ENCODE data around the gene PRR5L.

DNA sequence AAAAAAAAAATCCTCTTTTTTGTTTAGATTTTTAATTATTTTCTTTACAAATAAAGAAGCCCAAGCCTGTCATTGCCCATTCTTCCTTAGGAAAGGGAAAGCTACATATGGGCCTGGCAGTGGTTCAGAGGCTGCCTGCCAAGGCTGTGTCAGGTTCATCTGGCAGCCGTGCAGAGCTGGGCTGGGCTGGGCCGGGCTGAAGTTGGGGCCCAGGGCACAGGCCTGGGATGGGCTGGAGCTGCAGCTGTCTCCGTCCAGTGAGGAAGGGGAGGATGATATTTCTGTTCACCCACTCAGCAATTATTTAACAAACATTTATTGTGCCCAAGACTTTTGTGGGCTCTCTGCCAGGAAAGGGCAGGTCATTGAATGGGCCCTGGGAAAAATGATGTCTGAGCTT is 4.6 kb downstream of the PRR5L start:
- TF ChIP-seq, protein P1, sequence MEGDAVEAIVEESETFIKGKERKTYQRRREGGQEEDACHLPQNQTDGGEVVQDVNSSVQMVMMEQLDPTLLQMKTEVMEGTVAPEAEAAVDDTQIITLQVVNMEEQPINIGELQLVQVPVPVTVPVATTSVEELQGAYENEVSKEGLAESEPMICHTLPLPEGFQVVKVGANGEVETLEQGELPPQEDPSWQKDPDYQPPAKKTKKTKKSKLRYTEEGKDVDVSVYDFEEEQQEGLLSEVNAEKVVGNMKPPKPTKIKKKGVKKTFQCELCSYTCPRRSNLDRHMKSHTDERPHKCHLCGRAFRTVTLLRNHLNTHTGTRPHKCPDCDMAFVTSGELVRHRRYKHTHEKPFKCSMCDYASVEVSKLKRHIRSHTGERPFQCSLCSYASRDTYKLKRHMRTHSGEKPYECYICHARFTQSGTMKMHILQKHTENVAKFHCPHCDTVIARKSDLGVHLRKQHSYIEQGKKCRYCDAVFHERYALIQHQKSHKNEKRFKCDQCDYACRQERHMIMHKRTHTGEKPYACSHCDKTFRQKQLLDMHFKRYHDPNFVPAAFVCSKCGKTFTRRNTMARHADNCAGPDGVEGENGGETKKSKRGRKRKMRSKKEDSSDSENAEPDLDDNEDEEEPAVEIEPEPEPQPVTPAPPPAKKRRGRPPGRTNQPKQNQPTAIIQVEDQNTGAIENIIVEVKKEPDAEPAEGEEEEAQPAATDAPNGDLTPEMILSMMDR (IDR thresholded peaks at IDR 0.05 in 2 of 3, conservative IDR thresholded peaks at IDR 0.05 in 1 of 3; ENCODE audit: insufficient read depth in 2 of 3, low read depth in 1 of 3, low read length in 3 of 3), result no peak
- TF ChIP-seq, protein P2, sequence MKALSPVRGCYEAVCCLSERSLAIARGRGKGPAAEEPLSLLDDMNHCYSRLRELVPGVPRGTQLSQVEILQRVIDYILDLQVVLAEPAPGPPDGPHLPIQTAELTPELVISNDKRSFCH (CRISPR knock-in tag; IDR thresholded peaks at IDR 0.05), result no peak
- TF ChIP-seq, protein P2 (tag; IDR thresholded peaks at IDR 0.05), result no peak
- no peak for TF ChIP-seq STAT5A (IDR thresholded peaks at IDR 0.05; ENCODE audit: borderline replicate concordance, low read length)
- TF ChIP-seq HNRNPH1 (optimal IDR thresholded peaks at IDR 0.05; ENCODE audit: low read depth, low read length), result no peak
- TF ChIP-seq BHLHE40 (IDR thresholded peaks at IDR 0.05; ENCODE audit: low read length), result no peak
- no peak for TF ChIP-seq TEAD2 (tag; IDR thresholded peaks at IDR 0.05)
- TF ChIP-seq ZNF707 (CRISPR knock-in tag; conservative IDR thresholded peaks at IDR 0.05), result no peak
- TF ChIP-seq FOXA1 (IDR thresholded peaks at IDR 0.05; ENCODE audit: borderline replicate concordance), result no peak
- no peak for TF ChIP-seq POLR2AphosphoS5 (IDR thresholded peaks at IDR 0.05; ENCODE audit: control insufficient read depth, insufficient read depth, low read depth, low read length)
- no peak for TF ChIP-seq CBX8 (IDR thresholded peaks at IDR 0.05; ENCODE audit: borderline replicate concordance, extremely low read depth, low read depth, low read length, poor library complexity, severe bottlenecking)
- TF ChIP-seq ZNF766 (CRISPR knock-in tag; conservative IDR thresholded peaks at IDR 0.05), result no peak
- no peak for TF ChIP-seq NFYB (IDR thresholded peaks at IDR 0.05; ENCODE audit: extremely low read depth, insufficient read length)
- no peak for TF ChIP-seq KDM1A (IDR thresholded peaks at IDR 0.05)
- TF ChIP-seq GATAD2A (IDR thresholded peaks at IDR 0.05), result no peak

Measured in K562 (cell line).